ENCODE measurements around the gene PHRF1. TPM values are rescaled to one million over a fixed set of nuclear protein-coding genes. Genes with fewer than 3 reads are reported as not detected.

Gene PHRF1
- total RNA-seq, 6 donors from 2014 or later = 25.7 to 93.2 (median 37.9) TPM

DNA sequence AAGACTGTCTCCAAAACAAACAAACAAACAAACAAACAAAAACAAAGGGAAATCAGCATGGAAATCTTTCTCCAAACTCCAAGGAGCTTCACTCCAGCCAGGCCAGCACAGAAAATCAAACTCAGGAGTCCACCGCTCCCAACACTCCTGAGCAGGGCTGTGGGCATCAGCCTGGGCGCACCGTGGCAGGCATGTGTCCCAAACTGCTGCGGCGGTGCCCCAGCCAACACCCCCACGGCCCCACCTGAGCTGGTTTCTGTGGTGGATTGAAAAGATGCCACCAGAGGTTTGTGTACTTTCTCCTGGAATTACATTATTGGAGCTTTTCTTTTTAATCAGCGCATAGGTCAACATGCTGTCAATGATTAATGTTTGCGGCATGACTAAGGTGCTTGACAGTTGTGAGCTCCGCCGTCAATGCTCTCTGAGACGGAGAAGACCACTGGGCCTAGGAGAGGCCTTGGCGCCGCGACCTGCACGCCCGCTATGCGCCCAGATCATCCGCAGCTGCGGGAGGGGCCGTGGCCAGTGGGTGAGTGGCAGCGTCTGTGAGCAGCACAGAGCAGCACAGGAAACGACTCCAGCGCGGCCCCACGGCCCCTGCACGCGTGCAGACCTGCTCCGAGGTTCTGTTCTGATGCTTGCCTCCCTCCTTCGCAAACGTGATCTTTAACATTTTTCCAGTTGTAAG lies 78.9 kb downstream of the PHRF1 start:
- no peak overlapping the region for H3K4me3 ChIP-seq
- no peaks in the 10 kb centered on the region for H3K27me3 ChIP-seq
- H3K36me3 ChIP-seq = peaks cover 0 to 43% (median 23%) of the 10 kb centered on the region in 4 donors
- H3K27ac ChIP-seq = no peak overlapping the region
- ATAC-seq (ENCODE audit: low FRiP score in 2 of 2) (peak in 1 of 2 donors; percentile 63), DNase-seq (no peak)
- peaks cover 0 to 5% (median 0%) of the 10 kb centered on the region in 4 donors for H3K4me1 ChIP-seq
- WGBS, 2 donors = 75 to 76% methylated on average over 30 of the region's 30 CpGs
- H3K9me3 ChIP-seq = no peaks in the 10 kb centered on the region
- no peak for TF ChIP-seq POLR2A (IDR thresholded peaks at IDR 0.05)
- TF ChIP-seq POLR2AphosphoS5 (IDR thresholded peaks at IDR 0.05) = no peak
- TF ChIP-seq, protein P1, sequence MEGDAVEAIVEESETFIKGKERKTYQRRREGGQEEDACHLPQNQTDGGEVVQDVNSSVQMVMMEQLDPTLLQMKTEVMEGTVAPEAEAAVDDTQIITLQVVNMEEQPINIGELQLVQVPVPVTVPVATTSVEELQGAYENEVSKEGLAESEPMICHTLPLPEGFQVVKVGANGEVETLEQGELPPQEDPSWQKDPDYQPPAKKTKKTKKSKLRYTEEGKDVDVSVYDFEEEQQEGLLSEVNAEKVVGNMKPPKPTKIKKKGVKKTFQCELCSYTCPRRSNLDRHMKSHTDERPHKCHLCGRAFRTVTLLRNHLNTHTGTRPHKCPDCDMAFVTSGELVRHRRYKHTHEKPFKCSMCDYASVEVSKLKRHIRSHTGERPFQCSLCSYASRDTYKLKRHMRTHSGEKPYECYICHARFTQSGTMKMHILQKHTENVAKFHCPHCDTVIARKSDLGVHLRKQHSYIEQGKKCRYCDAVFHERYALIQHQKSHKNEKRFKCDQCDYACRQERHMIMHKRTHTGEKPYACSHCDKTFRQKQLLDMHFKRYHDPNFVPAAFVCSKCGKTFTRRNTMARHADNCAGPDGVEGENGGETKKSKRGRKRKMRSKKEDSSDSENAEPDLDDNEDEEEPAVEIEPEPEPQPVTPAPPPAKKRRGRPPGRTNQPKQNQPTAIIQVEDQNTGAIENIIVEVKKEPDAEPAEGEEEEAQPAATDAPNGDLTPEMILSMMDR (IDR thresholded peaks at IDR 0.05) = no peak
- TF ChIP-seq EP300 (IDR thresholded peaks at IDR 0.05) = no peak

DNA sequence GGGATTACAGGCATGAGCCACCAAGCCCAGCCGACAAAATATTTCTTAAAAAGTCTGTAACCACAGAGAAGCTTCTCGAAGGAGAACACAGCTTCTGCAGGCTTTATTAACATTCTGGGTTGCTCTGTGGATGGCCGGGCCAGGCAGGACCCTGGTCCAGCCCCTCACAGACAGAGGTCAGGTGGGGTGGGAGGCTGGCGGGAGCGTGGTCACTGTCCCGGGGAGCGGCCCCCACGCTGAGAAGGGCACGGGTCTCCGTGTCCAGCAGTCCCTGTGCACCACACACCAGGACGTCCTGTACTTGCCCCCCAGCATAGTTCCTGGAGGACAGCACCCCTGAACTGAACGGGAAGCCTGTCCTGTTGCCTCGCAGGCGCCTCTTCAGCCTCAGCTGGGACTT lies 80.2 kb downstream of the PHRF1 start:
- DNase-seq (no peak), ATAC-seq (ENCODE audit: low FRiP score in 2 of 2) (no peak)
- Histone ChIP-seq H3K4me1 (peaks cover 0 to 5% (median 0%) of the 10 kb centered on the region in 4 donors), H3K36me3 (peaks cover 0 to 45% (median 21%) of the 10 kb centered on the region in 4 donors), H3K27me3 (no peaks in the 10 kb centered on the region), H3K4me3 (no peak overlapping the region), H3K27ac (no peak overlapping the region), H3K9me3 (no peaks in the 10 kb centered on the region)
- WGBS, 2 donors = 96 to 98% methylated on average over 13 to 14 of the region's 14 CpGs
- TF ChIP-seq, protein P1 (IDR thresholded peaks at IDR 0.05) = no peak
- TF ChIP-seq POLR2A (IDR thresholded peaks at IDR 0.05) (no peak), POLR2AphosphoS5 (IDR thresholded peaks at IDR 0.05) (no peak), EP300 (IDR thresholded peaks at IDR 0.05) (no peak)

- no peak overlapping the region for H3K27ac ChIP-seq
- no peak for ATAC-seq (ENCODE audit: low FRiP score in 2 of 2)
- DNase-seq = no peak
- TF ChIP-seq, protein P1 (IDR thresholded peaks at IDR 0.05) = no peak
- TF ChIP-seq EP300 (IDR thresholded peaks at IDR 0.05) = no peak
- TF ChIP-seq POLR2AphosphoS5 (IDR thresholded peaks at IDR 0.05) = no peak
- TF ChIP-seq POLR2A (IDR thresholded peaks at IDR 0.05) = no peak
- no peaks in the 10 kb centered on the region for H3K9me3 ChIP-seq
- H3K36me3 ChIP-seq = peaks cover 0 to 45% (median 21%) of the 10 kb centered on the region in 4 donors
- no peak overlapping the region for H3K4me3 ChIP-seq
- WGBS, 2 donors = 87 to 89% methylated on average over 5 to 7 of the region's 7 CpGs
- peaks cover 0 to 5% (median 0%) of the 10 kb centered on the region in 4 donors for H3K4me1 ChIP-seq
- H3K27me3 ChIP-seq = no peaks in the 10 kb centered on the region
Observed at GRCh38 chr11:656866-657265, 80.6 kb downstream of the PHRF1 start.

DNA sequence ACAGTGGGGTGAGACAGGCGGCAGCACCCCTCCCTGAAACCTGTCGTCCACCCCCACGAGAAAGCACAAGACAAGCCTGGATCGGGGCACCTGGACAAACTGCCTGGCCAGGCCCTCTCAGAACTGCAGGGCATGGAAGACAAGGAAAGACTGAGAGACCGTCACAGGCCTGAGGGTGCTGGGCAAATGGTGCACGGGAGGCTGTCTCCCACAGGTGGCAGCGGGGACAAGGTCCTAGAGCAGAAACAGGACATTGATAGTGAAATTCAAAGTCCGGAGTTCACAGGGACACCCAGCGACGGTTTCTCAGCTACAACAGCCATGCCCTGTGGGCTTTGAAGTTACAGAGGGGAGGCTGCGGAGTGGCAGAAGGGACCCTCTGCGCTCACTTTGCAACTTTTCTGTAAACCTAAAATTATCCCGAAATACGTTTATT lies 81.4 kb downstream of the PHRF1 start:
- 95 to 96% methylated on average over 14 of the region's 14 CpGs for WGBS, 2 donors
- H3K27ac ChIP-seq = no peak overlapping the region

More for the DNA sequence above, 81.4 kb downstream of the PHRF1 start:
- Histone ChIP-seq H3K4me1 (peaks cover 0 to 5% (median 0%) of the 10 kb centered on the region in 4 donors), H3K27me3 (no peaks in the 10 kb centered on the region), H3K9me3 (no peaks in the 10 kb centered on the region), H3K4me3 (no peak overlapping the region), H3K36me3 (peaks cover 0 to 45% (median 21%) of the 10 kb centered on the region in 4 donors)
- TF ChIP-seq EP300 (IDR thresholded peaks at IDR 0.05) (no peak), POLR2AphosphoS5 (IDR thresholded peaks at IDR 0.05) (no peak), POLR2A (IDR thresholded peaks at IDR 0.05) (no peak)
- TF ChIP-seq, protein P1 (IDR thresholded peaks at IDR 0.05) = no peak
- DNase-seq = no peak
- ATAC-seq (ENCODE audit: low FRiP score in 2 of 2) = no peak

All from upper lobe of left lung (tissue), 6 donors.